ENCODE measurements around the gene C6orf47.
"Not testable (repeated sequence)": the region's sequence is repeated elsewhere in the genome, so short reads cannot be mapped to it uniquely, and the experiment has no call there.

The C6orf47 gene, protein sequence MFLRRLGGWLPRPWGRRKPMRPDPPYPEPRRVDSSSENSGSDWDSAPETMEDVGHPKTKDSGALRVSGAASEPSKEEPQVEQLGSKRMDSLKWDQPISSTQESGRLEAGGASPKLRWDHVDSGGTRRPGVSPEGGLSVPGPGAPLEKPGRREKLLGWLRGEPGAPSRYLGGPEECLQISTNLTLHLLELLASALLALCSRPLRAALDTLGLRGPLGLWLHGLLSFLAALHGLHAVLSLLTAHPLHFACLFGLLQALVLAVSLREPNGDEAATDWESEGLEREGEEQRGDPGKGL

DNA sequence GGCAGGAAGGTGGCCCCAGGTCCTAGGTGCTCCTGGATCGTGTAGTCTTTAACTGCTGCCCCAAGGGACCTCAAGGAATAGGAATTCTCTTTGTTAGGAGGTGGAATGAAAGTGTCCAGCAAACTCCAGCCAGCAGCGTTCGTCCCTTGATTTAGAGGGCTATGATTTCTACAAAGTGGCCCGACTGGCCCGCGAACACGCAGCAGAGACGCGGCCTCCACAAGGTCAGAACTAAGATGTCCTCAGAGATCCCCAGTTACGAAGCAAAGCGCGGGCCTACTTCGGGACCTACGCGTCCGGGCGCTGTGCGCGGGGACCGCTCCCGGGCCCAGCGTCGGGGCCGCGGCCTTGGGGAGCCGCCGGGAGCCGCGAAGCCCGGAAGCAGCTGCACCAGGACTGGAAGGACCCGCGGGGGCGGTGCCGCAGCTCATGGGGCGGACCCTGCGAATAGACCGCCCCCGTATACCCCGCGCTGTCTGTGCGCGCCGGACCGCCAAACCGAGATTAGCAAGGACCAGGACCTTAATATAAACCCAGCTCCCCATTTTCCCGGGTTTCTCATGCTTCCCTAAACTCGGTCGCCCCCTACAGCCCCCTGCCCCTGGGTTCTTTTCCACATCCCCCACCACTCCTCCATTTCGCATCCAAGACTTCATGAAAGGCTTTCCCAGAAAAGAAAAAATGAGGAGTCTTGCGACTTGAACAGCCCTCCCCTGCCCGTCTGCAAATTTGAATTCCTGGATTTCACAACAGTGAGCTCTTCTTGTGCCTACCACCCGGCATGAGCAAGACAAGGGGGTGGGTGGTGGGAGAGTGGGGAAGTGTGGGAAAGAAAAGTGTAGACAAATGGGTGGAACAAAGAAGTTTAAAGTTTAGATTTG lies at the start of gene C6orf47:
Gene C6orf47, minus strand, starts transcription at position 398 of the 881 bp plus-strand sequence. CDS start 831 bp downstream, outside the sequence.
- DNase-seq (ENCODE audit: low read depth): peak; percentile 63

DNA sequence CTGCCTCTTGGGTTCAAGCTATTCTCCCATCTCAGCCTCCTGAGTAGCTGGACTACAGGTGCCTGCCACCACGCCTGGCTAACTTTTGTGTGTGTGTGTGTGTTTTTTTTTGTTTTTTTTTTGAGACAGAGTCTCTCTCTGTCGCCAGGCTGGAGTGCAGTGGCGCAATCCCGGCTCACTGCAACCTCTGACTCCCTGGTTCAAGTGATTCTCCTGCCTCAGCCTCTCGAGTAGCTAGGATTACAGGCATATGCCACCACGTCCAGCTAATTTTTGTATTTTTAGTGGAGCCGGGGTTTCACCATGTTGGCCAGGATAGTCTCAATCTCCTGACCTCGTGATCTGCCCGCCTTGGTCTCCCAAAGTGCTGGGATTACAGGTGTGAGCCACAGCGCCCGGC lies 48.6 kb upstream of the C6orf47 start:
- DNase-seq (ENCODE audit: low read depth): not testable (repeated sequence)

DNA sequence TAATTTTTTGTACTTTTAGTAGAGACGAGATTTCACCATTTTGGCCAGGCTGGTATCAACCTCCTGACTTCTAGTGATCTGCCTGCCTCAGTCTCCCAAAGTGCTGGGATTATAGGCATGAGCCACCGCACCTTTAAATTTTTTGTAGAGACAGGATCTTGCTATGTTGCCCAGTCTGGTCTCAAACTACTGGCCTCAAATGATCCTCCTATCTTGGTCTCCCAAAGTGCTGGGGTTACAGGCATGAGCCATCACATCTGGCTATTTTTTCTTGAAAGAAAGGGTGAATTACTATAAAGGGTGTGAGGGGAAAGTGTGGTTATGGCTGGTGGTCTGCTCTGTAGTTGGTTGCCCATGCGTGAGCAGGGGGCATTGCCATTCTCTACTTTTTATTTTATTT lies 47.6 kb upstream of the C6orf47 start:
- no peak for DNase-seq (ENCODE audit: low read depth)

DNA sequence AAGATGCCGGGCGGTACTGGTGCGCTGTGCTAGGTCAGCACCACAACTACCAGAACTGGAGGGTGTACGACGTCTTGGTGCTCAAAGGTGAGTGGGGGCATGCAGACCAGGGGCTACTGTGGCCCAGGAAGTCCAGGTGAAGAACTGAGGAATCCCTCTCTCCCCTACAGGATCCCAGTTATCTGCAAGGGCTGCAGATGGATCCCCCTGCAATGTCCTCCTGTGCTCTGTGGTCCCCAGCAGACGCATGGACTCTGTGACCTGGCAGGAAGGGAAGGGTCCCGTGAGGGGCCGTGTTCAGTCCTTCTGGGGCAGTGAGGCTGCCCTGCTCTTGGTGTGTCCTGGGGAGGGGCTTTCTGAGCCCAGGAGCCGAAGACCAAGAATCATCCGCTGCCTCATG lies 47.1 kb upstream of the C6orf47 start:
- DNase-seq (ENCODE audit: low read depth): no peak

DNA sequence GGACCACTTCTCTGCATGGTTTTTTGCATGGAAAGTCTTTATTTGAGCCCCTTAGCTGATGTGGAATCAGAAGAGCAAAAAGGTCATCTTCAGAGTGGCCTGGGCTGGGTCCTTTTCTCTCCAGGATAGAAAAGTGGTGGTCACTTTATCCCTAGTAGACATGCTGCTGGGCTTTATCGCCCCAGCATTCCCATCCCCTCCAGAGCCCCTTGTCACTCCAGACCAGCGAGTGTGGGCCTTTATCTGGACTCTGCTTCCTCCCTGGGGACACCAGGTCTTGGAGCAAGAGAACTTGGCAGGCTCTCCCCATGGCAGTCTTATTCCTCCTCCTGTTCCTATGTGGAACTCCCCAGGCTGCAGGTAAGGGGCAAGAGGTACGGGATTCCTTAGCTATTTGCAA lies 46.0 kb upstream of the C6orf47 start, which contains the start of gene LY6G6F:
Gene LY6G6F, plus strand, starts transcription at position 268 of the 400 bp plus-strand sequence. Its CDS starts 41 bp downstream, at position 309.
- DNase-seq (ENCODE audit: low read depth): no peak

DNA sequence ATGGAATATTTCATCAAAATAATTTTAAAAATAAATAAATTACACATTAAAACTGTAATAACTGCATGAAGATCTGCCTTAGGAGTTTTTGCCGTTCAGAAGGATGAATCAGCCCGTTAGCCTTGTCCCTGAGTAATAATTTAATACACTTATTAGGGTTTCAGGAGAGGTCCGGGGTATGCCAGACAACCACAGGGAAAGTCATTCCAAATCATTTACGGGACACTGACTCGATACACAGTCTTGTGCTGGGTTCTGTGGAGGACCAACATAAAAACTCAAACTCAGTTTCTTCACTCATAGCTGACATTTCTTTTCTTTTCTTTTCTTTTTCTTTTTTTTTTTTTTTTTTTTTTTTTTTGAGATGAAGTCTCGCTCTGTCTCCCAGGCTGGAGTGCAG lies 45.4 kb upstream of the C6orf47 start:
- DNase-seq (ENCODE audit: low read depth): no peak

DNA sequence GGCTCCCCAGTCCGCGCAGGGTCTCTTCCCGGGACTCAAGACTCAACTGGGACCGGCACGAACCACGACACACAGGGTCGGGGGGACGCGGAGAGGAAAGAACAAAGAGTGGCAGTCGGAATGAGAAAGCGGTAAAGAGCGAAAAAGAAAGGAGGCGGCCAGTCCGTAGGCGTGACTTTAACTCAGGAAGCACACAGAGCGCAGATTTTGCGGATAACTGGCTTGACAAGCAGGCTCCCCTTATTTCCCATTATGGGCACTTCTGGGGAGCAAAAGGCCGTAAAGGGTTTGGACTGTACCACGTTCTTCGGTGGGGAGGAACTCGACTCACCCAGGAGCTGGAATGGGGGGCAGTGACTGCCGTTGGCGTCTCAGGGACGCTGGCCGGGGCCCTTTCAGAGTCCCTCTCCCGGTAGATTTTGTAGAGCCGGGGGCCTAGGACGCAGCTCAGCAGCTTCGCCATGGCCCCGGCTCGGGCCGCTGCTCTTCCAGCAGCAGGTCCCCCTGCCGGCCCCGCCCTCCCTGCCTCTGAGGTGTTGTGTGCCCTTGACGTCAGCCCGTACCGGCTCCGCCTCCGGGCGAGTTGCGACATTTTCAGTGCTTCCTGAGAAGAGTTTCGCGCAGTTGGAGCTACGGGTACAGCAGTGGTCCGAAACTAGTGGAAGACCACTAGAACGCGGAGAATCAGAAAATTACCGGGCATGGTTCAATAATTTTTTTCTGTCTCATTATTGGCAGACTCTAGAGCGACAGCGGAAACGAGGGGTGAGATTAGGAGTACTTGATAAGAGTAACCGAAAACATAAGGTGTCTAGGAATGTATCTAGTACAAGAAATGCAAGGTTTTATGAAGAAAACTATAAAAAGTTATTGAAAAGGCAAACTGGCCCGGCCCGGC lies 42.5 kb upstream of the C6orf47 start, which contains the start of gene ABHD16A:
Gene ABHD16A, minus strand, starts transcription at position 506 of the 898 bp plus-strand sequence. Its CDS starts 43 bp downstream, at position 463.
- DNase-seq (ENCODE audit: low read depth): peak; percentile 93

DNA sequence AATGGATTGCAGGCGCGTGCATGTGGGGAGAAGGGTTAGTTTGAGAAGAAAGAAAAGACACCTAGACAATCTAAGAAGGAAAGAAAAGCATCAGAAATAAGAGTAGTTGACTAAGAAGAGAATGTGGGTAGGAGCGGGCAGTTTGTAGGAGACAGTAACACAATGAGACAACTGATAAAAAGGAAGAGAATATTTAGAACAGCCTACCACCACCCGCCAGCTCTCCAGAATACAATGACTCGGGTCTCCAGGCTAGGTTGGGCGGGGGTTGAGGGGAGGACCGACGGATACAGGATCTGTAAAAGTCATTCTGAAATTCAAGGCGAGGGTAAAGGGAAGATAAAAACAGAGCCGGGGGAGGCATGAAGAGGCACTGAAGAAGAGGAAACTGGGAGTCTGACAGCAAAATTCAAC lies 41.8 kb upstream of the C6orf47 start:
- DNase-seq (ENCODE audit: low read depth): no peak

DNA sequence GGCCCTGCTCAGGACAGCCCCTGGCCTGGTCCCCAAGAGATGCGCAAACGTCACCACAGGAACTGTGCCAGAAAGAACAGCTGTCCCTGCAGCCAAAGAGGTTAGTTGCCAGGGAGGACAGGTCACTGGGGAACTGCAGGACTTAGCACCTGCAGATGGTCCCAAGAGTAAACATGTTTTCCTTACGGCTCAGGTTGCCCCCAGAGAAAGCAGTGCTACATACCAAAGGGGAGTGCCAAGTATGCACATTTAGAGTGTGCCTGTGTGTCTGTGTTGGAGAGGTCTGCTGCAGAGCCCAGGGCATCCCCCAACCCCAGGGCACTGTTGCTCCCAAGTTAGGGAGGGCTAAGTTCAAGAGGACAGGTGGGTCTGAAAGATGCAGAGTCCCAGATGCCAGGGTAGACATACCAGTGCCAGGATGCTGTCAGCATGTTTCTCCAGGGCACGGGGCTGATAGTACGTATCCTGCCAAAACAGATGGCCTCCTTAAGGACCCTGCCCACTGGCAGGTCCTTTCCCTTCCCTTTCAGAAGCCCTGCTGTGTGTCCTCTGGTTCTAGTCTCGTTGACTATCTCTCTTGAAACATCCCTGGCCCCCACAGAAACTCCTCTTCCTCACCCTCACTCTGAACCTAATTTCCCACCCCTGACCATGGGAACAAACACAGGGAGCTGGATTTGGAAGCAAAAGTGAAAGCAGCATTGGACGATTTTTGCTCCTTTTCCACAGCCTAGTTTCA lies 41.3 kb upstream of the C6orf47 start:
- DNase-seq (ENCODE audit: low read depth): no peak

DNA sequence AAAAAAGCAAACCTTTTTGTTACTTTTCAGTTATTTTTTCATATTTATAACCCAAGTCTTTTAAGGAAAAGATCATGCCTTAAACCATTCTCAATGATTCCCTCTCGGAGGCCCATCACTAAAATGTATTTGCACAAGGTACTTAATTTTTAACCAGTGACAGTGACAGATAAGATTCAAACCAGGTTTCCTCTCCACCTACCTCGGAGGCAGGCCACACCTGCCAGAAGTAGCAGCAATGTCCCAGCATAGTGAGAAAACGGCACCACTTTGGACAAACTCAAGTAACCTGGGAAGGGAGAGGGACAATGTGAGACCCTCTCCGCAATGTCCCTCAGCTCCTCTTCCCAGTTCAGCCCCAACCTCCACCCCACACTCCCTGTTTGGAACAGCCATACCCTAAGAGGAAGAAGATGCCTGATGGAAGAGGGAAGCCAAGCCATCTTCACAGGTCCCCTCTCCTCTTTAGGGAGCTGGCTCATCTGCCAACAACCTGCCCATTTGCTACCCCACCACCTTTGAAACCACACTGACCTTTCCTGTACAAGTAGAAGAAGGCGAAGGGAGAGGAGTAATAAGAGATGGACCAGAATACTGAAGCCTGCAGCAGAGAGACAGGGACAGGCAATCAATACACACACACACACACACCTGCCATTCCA lies 40.3 kb upstream of the C6orf47 start:
- no peak for DNase-seq (ENCODE audit: low read depth)

DNA sequence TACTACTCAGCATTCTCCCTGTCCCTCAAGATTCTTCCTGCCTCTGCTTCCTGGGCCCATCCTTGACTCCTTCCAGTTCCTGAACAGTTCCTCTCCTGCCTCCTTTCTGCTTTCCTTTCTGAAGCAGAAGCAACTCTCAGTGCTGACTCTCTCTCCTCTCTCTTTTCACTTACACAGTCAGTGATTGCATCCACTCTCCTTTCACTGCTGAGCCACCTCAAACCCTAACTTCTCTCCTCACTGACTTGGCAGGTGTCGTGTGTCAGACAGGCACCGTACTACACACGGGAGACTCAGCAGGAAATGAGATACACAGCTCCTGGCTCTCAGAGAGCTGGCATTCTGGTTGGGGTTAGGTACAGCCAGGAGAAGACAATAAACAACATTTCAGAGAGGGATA lies 37.0 kb upstream of the C6orf47 start:
- no peak for DNase-seq (ENCODE audit: low read depth)

DNA sequence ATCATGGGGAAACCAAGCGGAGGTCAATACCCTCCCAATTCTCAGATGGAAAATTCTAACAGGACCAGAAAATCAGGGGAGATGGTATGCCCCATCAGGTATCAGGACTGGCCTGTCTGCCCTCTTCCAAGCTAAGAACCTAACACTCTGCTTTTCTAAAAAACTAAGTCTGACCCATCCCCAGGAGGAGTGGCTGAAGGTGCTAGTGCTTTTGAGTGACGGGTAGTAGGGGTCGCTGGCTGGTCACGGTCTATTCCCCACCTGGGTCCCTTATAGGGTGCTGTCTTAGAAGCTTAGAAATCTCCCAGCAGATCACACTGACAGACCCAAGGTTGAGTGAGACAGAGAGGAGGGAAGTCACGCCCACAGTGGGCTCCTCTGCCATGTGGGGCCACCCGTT lies 33.0 kb upstream of the C6orf47 start:
- DNase-seq (ENCODE audit: low read depth): no peak

DNA sequence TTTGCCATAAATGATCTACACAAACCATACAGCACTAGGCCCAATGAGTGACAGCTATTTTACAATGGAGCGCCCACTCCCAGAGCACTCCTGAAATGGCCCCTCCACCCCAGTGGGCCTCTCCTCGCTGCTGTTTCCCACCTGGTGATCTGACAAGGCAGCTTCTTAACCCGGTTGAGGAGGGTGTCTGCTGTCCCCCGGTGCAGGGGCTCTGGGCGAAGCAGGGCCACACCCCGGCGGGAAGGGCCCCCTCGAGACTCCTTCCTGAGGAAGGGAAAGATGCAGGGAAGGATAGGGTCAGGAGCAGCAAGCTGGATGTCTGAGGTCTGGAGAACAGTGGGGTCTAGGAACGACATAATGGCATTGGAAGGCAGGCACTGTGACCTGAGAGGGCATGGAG lies 32.3 kb upstream of the C6orf47 start:
- DNase-seq (ENCODE audit: low read depth): no peak

DNA sequence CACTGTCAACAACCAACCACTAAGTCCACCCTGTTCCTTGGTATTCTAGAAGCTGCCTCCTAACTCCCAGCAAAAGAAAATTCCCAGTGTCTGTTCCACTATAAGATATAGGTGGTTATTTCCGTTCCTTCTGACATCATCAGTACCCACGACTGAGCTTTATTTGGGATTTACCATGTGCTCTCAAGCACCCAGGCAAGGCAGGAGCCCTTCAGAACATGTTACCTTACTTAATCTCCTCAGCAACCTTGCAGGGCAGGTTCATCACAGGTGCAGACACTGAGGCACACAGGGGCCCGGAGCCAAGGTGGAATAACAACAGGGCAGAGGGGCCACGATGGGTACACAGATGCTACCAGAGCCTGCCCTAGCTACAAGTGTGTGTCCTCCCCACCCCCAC lies 31.8 kb upstream of the C6orf47 start:
- DNase-seq (ENCODE audit: low read depth): no peak

DNA sequence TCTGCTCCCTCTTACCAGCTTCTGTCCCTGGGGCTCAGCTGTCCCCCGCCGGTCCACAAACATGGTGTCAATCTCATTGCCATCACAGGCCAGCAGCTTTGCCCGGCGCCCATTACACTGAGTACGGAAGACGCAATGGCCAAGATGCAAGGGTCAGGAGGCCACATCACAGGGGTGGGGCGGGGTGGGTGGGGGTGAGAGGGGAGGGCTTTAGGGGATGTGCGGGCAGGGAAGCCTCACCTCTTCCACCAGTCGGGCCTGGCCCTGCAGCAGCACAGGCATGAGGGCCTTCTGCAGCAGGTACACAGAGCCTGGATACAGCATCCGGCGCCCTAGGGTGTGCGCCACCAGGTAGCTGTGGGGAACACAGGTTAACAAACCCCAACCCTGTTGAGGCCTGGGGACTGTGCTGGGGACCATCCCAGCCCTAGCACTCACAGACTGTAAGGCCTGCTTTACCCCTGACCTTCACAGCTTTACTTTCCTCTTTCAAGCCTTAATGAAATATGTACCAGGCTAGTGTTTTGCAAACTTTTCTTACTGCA lies 31.1 kb upstream of the C6orf47 start:
- no peak for DNase-seq (ENCODE audit: low read depth)

DNA sequence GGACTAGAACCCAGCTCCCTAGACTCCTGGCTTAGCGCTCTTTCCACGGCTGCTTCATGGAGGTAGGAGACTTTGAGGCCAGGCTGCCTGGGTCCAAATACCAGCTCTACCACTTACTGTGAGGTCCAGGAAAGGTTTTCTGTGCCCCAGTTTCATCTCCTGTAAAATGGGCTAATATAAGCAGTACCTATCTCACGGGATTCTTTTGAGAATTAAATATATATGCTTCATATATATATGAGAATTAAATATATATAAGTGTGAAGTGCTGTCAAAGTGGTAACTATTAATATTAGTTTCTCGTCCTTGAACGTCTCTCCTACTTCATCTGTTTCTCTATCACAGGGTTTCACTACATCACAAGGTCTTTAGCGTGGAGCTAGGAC lies 30.5 kb upstream of the C6orf47 start:
- no peak for DNase-seq (ENCODE audit: low read depth)

DNA sequence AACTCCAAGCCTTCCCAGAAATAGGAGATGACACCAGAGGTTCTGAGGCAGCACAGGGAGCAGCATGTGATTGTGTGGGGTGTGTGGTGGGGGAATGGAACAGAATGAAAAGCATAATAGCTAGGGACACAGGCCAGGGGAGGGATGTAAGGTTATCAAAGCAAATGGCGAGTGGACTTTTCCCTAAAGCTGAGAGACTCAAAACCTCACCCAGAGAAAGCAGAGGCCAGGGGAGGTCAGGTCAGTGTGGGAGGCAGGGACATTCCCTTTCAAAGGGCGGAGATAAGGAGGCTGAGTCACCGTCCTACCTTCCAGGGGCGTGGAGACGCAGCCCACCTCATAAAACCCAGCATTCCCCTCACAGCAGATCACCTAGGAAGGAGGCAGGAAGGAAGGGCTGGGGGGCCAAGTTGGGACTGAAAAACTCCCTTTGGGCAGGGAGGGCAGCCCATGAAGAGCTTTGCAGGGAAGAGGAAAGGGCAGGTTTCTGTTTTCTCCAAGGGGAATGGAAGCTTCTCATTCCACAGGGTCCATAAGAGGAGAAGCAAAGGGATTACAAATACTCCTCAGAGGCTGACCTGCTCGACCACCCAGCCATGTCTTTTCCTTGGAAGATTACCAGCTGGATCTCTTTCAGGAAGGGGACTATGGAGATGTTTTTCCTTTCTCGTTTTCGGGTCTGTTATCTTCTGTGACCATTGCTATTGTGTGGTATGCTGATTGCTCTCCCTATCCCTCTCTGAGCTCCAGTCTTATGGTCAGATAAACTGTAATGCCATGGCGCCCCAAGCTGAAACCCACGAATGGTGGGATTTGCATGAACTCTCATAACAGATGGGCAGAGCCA lies 29.9 kb upstream of the C6orf47 start:
- DNase-seq (ENCODE audit: low read depth): no peak

DNA sequence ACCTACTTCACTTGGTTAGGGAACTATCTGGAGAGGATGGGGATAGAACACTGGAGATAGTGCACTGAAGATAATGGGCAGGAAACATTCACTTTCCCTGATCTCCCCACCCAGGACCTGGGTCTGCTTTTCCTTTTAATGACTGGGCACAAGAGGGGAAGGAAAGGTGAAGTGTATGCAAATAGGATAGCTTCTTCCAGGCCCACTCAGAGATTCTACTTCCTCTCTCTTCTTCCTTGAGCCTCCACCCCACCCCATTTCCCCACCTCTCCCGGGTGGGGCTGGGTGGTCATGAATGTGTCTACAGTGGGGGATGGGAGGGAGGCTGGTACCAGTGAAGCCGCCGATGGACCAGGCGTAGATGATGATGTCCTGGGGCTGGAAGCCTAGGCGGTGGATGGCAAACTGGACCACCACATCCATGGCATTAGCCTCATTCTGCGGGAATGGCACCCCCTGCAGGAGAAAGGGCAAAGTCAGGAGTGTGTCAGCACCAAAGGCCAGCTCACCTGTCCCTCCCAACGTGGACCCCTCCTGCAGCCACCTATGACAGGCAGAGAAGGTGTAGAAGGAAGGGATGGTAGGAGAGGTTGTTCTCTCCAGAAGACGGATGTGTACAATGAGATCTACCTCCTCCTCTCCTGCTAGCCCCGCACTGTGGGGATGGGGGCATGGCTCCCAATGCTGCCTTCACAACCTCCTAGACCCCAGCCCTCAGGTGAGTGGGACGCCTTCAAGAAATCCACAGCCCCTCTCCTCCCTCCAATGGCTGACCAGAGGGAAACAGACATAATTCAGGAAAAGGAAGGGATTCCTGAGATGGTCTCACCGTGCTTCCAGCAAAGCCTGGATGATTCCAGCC lies 28.9 kb upstream of the C6orf47 start:
- DNase-seq (ENCODE audit: low read depth): no peak
